Heart left ventricle (tissue), 16 donors: Measurements from ENCODE around the gene TANGO2. TPM values are rescaled to one million over a fixed set of nuclear protein-coding genes. Genes with fewer than 3 reads are reported as not detected.

Experiments used
- ATAC-seq, 4 donors: fragments of 200-7000 bp; cut with Tn5 transposase; one replicate each; pipeline ENCODE4 v1.9.1; 2020 to 2022; ENCODE audit warnings: moderate library complexity in 4 of 4, mild to moderate bottlenecking in 3 of 4, moderate number of reproducible peaks in 1 of 4
- DNase-seq, 5 donors: peaks; one replicate each; pipeline ENCODE4 v3.0.0-alpha.2; 2020
- H3K27ac ChIP-seq, 12 donors: fragments of 200-600 bp; sonication (generic) in 4 of 12; one replicate each; pipeline versions ENCODE4 v1.5.0 to v1.8.0; 2016 to 2022; ENCODE audit warnings: mild to moderate bottlenecking in 2 of 12
- H3K27me3 ChIP-seq, 9 donors: fragments of 200-600 bp; sonication (generic) in 2 of 9; one replicate each; pipeline versions ENCODE4 v1.5.1 to v1.8.0; 2016 to 2022; ENCODE audit warnings: mild to moderate bottlenecking in 3 of 9
- H3K36me3 ChIP-seq, 9 donors: fragments of 200-600 bp; sonication (generic) in 2 of 9; one replicate each; pipeline versions ENCODE4 v1.5.0 to v1.8.0; 2018 to 2022; ENCODE audit warnings: mild to moderate bottlenecking in 2 of 9
- H3K4me1 ChIP-seq, 12 donors: fragments of 200-600 bp; sonication (generic) in 4 of 12; one replicate each; pipeline versions ENCODE4 v1.5.0 to v1.8.0; 2016 to 2022; ENCODE audit warnings: mild to moderate bottlenecking in 3 of 12
- H3K4me3 ChIP-seq, 12 donors: fragments of 200-600 bp; sonication (generic) in 4 of 12; one replicate each; pipeline versions ENCODE4 v1.5.0 to v1.8.0; 2017 to 2022; ENCODE audit warnings: mild to moderate bottlenecking in 9 of 12, moderate library complexity in 4 of 12
- H3K9me3 ChIP-seq, 12 donors: fragments of 200-600 bp; sonication (generic) in 4 of 12; one replicate each; pipeline versions ENCODE4 v1.5.0 to v1.8.0; 2016 to 2022; ENCODE audit warnings: mild to moderate bottlenecking in 1 of 12
- CTCF ChIP-seq, 12 donors: fragments of 200-600 bp; sonication (generic) in 4 of 12; IDR thresholded peaks; one replicate each; pipeline versions ENCODE4 v1.5.0 to v1.8.0; 2018 to 2022; ENCODE audit warnings: antibody characterized with exemption in 12 of 12, mild to moderate bottlenecking in 5 of 12
- POLR2A ChIP-seq, 2 donors: fragments of 450-650 bp; IDR thresholded peaks; one replicate each; pipeline ENCODE4 v1.6.1; 2017; ENCODE audit warnings: antibody characterized with exemption in 2 of 2, mild to moderate bottlenecking in 2 of 2, moderate library complexity in 2 of 2
- WGBS, 4 donors: extraction: QIAGEN DNeasy Blood & Tissue Kit in 2 of 4; methylation state at CpG; one replicate each; pipeline versions ENCODE4 v1.1.5 to v1.1.7; 2013 to 2018; 5-methylcytosine and 5-hydroxymethylcytosine counted together
- intact Hi-C, 10 donors: fragments of 100-400 bp; cut with DNase I; formaldehyde crosslinking; loops; one replicate each; pipeline versions ENCODE4 v1.11.1 to v1.14.2; 2022
- polyA plus RNA-seq, 2 donors: library from polyadenylated mRNA; stranded (reverse); fragments of 200-250 nt; gene quantifications; one replicate each; pipeline ENCODE4 v1.2.3, GENCODE V29; 2013
- total RNA-seq, 9 donors: library from RNA; depleted of rRNA in 2 of 9; stranded (reverse); fragments of >200 nt in 2 of 9; fragmentation: NEBNext Ultra II Directional in 3 of 9; extraction: Animal tissue kit (Norgen Biotek cat#: 25700) in 3 of 9; gene quantifications; one replicate each; pipeline versions ENCODE4 v1.1.0 to v1.2.4, GENCODE V29; 2016 to 2023
- donor health status: ischemic (EF 13 %, LVEDD 7.1; RV severe dilation, severe dysfunction).
- donor health status: healthy with polysubstance abuse.
- donor health status: DM: no; HTN: yes; CAD: no.
- donor health status: DM: no; HTN: no; CAD: no.
- donor health status: ischemic (EF 25% LVEDD 6.9; RV normal size, moderate dysfunction).
- donor health status: ischemic (EF 25% LVEDD 5.7; RV mildly dilated, moderate dysfunction).
- donor health status: healthy.
- donor health status: DM: yes; HTN: yes; CAD: no.
- donor health status: ischemic (EF 35%, LVEDD 5.7; RV mildly dilated, moderate dysfunction).
- donor health status: nonischemic (EF 11% LVEDD 7.7; RV severe dilation, severe dysfunction).
- donor health status: DM: yes; HTN: yes; CAD: no.
- donor health status: PGD.
- donor health status: ischemic (EF 29% LVEDD 5.4; RV normal size, mild dysfunction).
- donor health status: nonischemic (EF 23%, LVEDD 6.1; RV moderate dilation, normal function).

The TANGO2 gene
- total and polyA plus RNA-seq, 11 donors: 51.3 to 341 (median 63.0) TPM

- Histone ChIP-seq H3K4me3 (no peak overlapping the region), H3K27ac (no peak overlapping the region), H3K9me3 (no peaks in the 10 kb centered on the region), H3K27me3 (peaks cover 0 to 14% (median 0%) of the 10 kb centered on the region in 9 donors), H3K36me3 (no peaks in the 10 kb centered on the region), H3K4me1 (peaks cover under 1 to 46% (median 13%) of the 10 kb centered on the region in 12 donors)
- intact Hi-C loops: loop anchor here in 3 of 10 donors (2.0 kb wide), 1 partner anchor 41 kb away; no protein-coding TSS in a partner anchor
- DNase-seq: peak in 3 of 5 donors; percentile 13 to 44 (median 22)
- ATAC-seq: no peak
- WGBS, 4 donors: 93 to 100% (median 96%) methylated on average over 3 to 7 of the region's 7 CpGs
- TF ChIP-seq POLR2A (IDR thresholded peaks at IDR 0.05) (no peak), CTCF (IDR thresholded peaks at IDR 0.05) (no peak)
These were observed 8.7 kb upstream of the TANGO2 start for GRCh38 chr22:20011993-20012740.

- ATAC-seq: peak in 1 of 4 donors; percentile 0
- no peaks in the 10 kb centered on the region for H3K36me3 ChIP-seq
- WGBS, 4 donors: 88 to 95% (median 93%) methylated on average over 9 to 10 of the region's 10 CpGs
- H3K9me3 ChIP-seq: no peaks in the 10 kb centered on the region
- H3K27ac ChIP-seq: no peak overlapping the region
- intact Hi-C loops: loop anchor here (1.0 to 2.0 kb wide), 4 partner anchors 41 to 43 kb away; no protein-coding TSS in a partner anchor
- no peak overlapping the region for H3K4me3 ChIP-seq
- TF ChIP-seq POLR2A (IDR thresholded peaks at IDR 0.05) (no peak), CTCF (IDR thresholded peaks at IDR 0.05) (no peak)
- peaks cover 0 to 20% (median 0%) of the 10 kb centered on the region in 9 donors for H3K27me3 ChIP-seq
- peak in 3 of 5 donors; percentile 17 to 44 (median 25) for DNase-seq
- peaks cover 3 to 50% (median 15%) of the 10 kb centered on the region in 12 donors for H3K4me1 ChIP-seq
These were observed 8.1 kb upstream of the TANGO2 start for GRCh38 chr22:20012741-20013331.

DNA sequence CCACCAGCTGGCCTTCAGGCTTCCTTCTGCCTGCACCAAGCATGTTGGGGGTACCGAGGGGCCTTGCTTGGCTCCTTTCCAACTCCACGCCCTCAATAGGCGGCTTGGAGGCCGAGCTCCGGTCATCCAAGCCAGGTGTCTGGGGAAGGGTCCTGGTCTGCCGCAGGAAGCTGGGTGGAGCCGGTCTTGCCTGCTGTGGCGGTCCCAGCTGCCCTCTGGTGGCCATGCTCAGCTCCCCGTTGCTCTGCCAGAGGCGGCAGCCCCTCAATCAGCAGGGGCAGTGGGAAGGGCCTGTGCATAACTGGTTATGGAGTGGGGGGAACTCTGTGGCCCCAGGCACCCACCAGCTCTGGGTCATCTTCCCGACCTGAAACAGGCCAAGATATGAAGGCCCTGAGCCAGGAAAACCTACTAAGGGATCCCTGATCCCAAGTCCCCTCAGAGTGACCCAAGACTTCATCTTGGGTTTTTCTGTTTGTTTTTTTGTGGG lies 7.5 kb upstream of the TANGO2 start:
- Histone ChIP-seq H3K27me3 (peaks cover 0 to 20% (median 0%) of the 10 kb centered on the region in 9 donors), H3K36me3 (no peaks in the 10 kb centered on the region), H3K27ac (peak overlapping the region in 1 of 12 donors; percentile 22), H3K9me3 (no peaks in the 10 kb centered on the region), H3K4me3 (no peak overlapping the region), H3K4me1 (peaks cover 3 to 50% (median 15%) of the 10 kb centered on the region in 12 donors)
- peak; percentile 65 to 83 (median 72) for DNase-seq
- ATAC-seq: peak; percentile 33 to 66 (median 44)
- WGBS, 4 donors: 0 to 7% (median 5%) methylated on average over 10 to 11 of the region's 11 CpGs
- intact Hi-C loops: loop anchor here (1.0 to 2.0 kb wide), 4 partner anchors 41 to 43 kb away; no protein-coding TSS in a partner anchor
- TF ChIP-seq CTCF (IDR thresholded peaks at IDR 0.05) (peak; percentile 64 to 98 (median 86)), POLR2A (IDR thresholded peaks at IDR 0.05) (no peak)
